ENCODE data around the gene RABL6.

- no peak for TF ChIP-seq CTCF (conservative IDR thresholded peaks at IDR 0.05; ENCODE audit: low read length)
- no peak for TF ChIP-seq EZH2phosphoT487 (IDR thresholded peaks at IDR 0.05; ENCODE audit: borderline replicate concordance, low read depth, low read length)
Observed at GRCh38 chr9:136886610-136887597, 79.2 kb downstream of the RABL6 start.
